Measurements from ENCODE around the gene MPND.

- TF ChIP-seq CTCF (IDR thresholded peaks at IDR 0.05), result no peak
- no peak for TF ChIP-seq POLR2A (IDR thresholded peaks at IDR 0.05)
These were observed 19.1 kb upstream of the MPND start for GRCh38 chr19:4324228-4324627.

Measured in Peyer's patch (tissue), 4 donors.